ENCODE measurements around the gene SLC35G6.
"Not testable (repeated sequence)": the region's sequence is repeated elsewhere in the genome, so short reads cannot be mapped to it uniquely, and the experiment has no call there.

SLC35G6 gene

DNA sequence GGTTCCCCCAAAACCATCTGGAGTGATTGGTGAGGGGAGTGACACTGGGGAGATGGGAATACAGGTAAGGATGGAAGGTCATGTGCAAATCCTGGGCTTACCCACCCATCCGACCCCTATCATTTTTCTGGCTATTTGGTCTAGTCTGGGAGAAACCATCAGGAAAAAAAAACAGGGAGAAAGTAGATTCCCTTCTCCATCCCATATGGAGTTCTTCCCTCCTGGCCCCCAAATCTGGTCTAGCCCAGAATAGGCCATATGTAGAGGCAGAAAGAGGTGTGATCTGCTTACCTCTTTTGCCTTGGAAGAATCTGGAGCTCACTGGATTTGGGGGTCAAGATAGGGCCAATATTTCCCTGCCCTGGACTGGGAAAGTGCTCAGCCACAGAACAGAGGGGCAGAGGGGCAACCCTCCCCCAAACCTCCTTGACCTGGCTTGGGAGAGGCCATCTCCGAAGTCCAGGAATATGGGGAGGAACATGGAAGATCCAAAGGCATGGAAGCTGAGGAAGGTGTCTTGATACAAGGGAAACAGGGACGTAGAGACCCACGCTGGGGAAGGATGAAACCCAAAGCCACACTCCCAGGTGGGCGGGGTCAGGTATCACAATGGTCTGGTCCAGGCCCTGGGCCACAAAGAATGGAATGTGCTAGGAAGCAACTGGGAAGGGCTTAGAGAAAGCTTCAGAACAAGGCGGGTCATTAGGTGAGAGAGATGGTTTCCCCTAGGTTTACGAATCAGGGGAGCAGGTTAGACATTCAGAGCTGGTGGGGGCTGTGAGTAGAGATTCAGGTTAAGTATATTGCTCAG, 20.2 kb upstream of the SLC35G6 start:
- DNase-seq, result no peak

DNA sequence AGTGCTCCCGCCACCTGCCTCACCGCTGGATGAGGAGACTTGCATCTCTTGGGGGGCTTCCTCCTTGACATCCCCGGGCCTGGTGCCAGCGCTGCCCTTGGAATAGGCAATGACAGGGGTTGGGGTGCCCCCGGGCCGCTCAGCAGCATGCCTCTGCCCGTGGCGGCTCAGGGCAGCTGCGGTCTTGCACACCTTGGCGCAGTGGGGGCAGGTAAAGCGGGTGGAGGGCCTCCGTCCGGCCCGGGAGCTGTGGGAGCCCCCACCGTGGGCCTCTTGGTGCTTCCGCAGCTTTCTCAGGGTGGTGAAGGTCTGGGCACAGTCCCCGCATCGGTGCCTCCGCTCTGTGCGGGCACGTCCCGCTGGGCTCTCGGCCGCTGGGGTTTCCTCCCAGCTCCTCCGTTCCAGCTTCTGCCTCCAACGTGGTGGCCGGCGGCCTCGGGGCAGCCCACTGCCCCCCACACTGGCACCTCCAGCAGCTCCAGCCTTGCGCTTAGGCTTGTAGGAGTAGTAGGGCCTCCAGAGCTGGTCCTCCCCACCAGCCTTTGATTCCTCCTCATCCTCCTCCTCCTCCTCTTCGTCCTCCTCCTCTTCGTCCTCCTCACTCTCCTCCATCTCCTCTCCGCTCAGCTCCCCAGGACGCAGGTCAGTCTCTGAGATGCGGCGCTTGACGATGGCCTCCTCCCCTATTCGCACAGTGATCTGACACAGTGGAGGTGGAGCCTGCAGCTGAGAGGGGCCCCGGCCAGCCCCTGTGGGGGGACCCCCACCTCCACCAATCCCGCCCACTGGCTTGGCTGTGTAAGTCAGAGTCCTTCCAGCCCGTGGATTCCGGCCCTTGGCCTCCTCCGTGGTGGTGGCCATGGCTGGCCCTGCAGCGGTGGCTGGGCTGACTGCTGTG, 18.5 kb upstream of the SLC35G6 start:
- no peak for DNase-seq

DNA sequence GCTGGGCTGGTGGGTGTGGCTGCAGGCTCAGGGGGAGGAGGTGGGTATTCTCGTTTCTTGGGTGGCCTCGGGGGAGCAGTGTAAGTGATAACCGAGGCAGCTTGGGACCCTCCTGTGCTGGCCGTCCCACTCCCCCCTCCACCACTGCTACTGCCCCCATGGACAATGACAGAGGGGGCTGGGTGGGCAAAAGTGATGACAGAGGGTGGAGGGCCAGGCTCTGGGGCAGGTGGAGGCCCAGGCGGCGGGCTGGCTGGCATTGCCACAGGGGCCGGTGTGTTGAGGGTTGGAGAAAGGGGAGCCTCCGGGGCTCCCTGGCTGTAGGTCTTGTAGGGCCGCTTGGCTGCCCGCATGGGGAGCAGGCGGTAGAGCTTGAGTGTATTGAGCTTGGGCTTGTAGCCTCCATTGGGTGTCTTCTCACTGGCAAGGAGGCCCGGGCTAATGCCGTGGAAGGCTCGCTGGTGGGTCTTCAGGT, 17.8 kb upstream of the SLC35G6 start:
- DNase-seq, result no peak

DNA sequence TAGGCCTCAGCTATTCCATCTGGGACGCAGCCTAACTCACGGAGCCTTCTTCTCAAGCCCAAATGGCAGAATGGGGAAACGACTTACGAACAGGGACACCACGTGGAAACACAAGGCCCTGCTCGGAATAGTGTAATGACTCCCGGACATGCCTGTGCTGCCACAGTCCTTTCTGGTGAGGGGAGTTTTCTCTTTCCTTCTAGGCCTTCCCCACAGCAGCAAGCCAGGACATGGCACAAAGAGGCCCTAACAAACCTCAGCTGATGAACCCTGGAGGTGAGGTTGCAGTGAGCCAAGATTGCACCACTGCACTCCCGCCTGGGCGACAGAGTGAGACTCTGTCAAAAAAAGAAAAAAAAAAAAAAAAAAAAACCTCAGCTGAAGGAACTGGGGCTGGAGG, 17.2 kb upstream of the SLC35G6 start:
- no peak for DNase-seq

DNA sequence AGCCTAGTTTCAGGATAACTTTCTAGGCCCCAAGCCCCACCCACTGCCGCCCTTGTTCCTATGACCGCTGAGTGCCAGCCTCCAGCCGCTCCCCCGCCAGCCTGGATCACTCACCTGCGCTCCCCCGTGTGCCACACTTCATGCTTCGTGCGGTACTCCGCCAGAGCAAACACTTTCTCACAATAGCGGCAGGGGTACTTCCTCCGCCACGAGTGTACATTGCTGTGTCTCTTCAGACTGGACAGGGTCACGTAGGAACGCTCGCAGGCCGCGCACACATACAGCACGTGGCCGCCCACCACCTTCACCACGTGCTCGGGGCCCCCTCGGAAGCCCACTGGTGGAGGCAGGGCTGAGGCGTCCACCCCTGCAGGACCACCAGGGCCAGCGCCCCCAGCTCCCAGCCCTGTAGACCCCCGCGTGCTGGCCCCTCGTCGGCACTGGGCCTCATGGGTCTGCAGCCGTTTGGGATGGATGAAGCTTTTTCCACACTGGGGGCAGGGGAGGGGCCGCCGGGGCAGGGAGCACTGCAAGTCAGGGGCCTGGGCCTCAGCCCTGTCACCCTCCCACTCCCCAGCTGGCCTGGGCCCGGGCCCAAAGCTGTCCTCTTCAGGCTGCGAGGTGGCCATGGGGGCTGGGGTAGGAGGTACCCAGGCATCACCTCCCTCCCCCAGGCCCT, 15.5 kb upstream of the SLC35G6 start:
- no peak for DNase-seq

DNA sequence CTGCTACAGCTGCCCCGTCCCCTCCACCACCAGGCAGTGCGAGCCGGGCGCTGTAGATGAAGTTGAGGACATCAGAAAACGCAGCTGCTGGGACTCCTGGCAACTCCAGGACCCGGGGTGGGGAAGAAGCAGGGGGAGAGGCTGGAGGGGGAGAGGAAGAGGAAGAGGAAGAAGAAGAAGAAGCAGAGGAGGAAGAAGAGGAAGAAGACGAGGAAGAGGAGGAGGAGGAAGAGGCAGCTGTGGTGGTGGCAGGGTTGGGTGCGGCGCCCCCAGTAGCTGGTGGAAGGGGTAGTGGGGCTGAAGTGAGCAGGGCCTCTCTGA, 15.0 kb upstream of the SLC35G6 start:
- DNase-seq, result no peak

DNA sequence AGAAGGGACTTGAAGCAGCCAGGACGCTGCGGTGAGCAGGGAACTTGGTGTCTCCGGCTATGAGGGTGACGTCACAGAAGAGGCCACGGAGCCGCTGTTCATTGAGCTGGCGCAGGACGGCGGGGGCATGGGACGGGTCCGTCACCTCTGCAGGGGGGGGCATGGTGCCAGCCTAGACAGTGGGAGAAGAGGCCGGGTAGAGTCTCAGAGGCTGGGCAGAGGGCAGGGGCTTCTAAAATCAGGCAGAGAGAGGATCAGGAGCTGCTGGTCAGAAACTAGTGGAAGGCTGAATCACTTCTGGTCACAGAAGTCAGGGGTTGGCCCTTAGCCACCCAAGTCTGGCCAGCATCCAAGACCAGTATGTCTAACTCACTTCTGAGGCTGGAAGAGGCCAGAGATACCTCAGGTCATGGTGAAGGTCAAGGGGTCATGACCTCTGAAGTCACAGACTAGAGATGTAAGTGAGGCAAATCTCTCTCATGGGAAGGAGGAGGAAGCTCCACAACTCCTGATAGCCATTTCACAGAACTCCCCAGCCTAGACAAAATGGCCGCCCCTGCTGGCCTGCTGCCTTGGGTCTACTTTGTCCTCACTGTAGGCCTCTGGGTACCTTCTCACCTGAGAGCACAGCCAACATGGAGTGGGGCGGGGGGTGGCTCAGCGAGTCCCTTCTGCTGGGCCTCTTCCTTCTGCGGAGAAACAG, 14.5 kb upstream of the SLC35G6 start:
- peak; percentile 68 to 83 (median 76) for DNase-seq

DNA sequence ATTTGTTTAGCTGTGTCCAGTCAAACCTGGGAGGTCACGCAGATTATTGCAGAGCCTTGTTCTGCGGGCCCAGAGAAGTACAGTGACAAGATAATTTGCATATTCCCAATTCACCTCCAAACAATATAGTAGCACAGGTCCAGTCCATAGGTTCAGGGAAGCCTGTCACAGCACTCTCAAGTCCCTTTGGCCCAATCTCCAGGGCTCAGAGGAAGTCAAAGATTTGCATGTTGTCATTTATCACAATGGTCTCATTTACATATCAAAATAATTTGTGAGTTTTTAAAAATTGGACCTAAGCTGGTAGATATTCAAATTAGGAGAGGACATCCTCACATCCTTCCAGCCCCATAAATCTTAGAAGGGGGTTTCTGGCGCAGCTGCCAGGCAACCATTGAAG, 13.7 kb upstream of the SLC35G6 start:
- no peak for DNase-seq

DNA sequence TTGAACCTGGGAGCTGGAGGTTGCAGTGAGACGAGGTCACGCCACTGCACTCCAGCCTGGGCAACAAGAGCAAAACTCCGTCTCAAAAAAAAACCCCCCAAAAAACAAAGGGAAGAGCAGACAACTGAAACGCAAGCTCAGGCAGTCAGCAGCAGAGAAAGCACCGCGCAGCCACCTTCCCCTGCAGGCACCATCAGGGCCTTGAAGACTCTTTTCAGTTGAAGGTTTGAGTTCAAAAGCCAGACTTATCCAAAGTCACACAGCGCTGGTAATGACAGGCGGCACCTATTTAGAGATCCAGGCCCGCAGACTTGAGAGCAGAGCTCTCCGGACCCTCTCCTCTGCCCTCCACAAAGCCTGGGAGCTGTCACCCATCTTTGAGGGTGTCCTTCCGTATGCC, 13.0 kb upstream of the SLC35G6 start:
- DNase-seq, result no peak

DNA sequence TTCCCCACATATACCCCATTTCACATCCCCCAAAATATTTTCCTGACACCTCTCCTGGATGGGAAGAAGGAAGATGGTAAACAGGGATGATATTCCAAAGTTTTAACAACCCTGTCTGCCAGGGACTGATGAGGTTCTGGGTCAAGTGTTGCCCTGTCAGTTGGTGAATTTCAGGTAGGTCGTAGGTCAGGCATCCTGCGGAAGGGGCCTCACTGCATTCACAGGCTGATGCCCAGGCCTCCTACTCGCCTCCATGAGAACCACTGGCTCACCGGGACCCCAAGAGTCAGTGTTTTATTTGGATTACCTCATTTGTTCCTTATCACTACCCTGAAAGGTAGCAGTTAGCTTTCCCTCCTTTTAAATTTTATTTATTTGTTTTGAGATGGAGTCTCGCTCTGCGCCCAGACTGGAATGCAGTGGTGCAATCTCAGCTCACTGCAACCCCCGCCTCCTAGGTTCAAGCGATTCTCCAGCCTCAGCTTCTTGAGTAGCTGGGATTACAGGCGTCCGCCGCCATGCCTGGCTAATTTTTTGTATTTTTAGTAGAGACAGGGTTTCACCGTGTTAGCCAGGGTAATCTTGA, 12.3 kb upstream of the SLC35G6 start:
- peak in 1 of 3 donors; percentile 11 for DNase-seq

DNA sequence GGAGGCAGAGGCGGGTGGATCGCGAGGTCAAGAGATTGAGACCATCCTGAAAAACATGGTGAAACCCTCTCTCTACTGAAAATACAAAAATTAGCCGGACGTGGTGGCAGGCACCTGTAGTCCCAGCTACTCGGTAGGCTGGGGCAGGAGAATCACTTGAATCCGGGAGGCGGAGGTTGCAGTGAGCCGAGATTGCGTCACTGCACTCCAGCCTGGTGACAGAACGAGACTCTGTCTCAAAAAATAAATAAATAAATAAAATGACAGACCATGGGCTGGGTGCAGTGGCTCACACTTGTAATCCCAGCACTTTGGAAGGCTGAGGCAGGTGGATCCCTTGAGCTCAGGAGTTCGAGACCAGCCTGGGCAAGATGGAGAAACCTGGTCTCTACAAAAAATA, 11.4 kb upstream of the SLC35G6 start:
- DNase-seq, result not testable (repeated sequence)

DNA sequence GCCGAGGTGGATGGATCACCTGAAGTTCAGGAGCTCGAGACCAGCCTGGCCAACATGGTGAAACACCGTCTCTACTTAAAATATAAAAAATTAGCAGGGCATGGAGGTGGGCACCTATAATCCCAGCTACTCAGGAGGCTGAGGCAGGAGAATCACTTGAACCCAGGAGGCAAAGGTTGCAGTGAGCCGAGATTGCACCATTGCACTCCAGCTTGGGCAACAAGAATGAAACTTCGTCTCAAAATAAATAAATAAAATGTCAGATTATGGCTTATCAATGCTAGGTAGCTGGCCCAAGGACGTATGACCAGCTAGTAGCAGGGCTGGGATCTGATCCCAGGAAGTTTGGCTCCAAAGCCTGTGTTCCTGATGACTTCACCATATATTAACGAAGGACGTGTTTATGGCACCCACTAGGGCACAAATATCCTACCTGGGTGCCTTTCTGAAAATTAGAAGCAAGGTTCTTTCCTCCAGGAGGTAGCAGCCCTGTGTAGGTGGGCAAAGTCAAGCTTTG, 10.7 kb upstream of the SLC35G6 start:
- DNase-seq, result not testable (repeated sequence)

DNA sequence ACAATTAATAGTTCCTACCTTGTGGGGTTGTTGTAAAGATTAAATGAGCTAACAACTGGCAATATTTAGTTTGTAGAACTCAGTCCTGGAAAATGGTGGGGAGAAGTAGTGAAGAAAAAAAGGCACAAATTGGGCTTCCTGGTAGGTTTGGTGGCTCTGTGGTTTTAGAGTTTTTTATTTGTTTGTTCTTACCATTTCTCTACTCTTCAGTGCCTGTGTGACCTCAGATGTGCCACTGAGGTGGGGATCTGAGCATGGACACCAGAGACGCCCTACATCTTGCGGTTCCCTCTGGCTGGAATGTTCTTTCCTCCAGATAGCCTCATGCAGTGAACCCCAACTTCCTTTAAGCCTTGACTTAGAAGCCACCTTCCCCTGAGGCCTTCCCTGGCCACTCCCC, 9.5 kb upstream of the SLC35G6 start:
- DNase-seq, result no peak

DNA sequence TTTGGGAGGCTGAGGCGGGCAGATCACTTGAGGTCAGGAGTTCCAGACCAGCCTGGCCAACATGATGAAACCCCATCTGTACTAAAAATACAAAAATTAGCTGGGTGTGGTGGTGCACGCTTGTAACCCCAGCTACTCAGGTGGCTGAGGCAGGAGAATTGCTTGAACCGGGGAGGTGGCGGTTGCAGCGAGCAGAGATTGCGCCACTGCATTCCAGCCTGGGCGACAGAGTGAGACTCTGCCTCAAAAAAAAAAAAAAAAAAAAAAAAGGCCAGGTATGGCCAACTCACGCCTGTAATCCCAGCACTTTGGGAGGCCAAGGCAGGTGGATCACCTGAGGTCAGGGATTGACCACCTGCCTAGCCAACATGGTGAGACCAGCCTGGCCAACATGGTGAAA, 6.5 kb upstream of the SLC35G6 start:
- DNase-seq, result not testable (repeated sequence)

DNA sequence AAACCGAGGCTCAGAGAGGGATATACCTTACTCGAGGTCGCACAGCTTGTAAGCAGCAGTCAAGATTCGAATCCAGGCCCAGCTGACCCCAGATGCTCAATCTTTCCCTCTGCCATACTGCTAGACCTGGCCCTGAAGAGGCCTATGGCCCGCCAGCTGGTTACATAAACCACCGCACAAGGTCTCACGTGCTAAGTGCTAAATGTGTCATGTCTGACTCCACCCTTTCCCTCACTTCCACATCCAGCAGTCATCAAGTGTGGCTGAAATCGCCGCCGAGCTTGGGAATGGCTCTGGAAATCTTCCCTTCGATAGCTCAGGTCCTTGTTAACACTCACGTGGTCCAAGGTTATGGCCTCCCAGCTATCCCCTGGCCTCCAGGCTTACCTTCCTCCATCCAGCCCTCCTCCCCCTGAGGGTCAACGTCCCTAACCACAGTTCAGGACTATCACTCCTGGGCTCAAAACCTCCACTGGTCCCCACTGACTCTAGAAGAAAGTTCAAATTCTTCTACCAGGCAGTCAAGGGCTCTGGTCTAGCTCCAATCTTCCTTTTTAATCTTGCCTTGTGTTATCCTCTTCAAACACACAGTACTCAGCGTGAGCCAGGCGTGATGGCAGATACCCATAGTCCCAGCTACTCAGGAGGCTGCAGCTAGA, 5.4 kb upstream of the SLC35G6 start:
- peak; percentile 75 to 79 (median 79) for DNase-seq

DNA sequence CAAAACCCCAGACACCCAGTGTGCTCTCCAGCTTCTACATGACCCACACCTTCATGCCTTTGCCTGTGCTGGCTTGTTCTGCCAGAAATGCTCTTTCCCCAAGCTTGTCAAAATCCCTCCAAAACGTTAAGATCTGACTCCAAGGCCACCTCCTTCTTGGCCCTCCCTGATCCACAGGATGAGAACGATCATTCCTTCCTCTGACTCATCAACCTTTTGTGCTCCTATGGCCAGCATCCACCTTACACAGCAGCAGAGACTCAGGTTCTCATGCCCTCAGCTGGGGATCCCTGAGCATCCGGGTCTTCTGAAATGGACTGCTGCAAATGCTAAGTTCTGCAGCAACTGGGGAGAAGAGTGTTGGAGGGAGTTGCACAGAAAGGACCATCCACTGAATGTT, 4.8 kb upstream of the SLC35G6 start:
- no peak for DNase-seq

DNA sequence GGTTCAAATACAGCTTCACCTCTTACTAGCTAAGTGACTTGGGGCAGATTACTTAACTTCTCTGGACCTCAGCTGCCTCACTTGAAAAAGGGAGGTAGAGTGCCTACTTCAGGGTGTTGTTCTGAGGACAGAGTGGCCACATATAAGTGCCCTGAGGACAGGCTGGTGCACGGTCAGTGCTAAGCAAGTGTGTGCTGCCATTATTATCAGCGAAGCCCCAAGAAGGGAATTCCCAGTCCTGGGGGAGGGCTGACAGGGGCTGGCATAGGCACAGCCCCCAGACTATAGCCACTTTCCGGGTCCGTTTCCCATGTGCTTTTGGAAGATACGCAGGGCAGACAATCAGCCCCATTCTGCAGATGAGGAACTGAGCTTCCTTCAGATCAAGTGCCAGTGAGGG, 4.3 kb upstream of the SLC35G6 start:
- no peak for DNase-seq

DNA sequence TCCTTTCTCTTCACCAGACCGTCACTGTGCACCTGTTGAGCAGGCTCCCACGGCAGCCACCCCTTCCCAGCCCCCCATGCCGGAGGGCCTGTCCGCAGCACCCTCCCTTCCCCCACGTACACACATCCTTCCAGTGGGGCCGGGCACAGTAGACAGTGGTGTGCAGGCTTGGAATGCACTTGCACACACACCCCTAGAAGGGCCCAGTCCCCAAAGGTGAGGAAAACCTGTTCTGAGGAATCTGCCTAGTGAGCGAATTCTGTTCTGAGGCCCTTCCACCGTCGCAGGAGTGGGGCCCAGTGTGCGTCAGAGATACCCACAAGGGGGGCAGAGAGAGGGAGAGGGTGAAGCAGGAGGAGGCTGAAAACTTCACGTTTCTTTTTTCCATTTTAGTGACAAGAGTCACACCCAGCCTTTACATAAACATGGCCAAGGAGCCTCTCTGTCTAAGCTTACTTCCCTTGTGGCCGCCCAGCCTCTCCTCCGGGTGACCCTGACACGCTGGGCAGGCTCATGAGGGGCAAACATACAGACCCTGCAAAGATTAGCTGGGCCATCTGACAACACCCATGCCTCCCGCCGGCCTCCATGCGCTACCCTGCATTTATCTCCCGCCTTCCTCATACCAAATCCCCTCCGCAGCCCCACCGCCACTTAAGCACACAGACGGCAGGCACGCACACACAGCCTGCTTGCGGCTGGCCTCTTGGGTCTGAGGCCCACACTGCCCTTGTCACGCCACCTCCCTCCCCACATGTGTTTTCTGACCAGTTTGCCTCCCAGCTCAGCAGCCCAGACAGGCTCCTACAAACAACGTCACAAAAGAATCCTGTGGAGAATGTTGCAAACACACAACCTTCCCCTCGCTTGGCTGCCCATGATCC, 3.6 kb upstream of the SLC35G6 start:
- DNase-seq, result peak; percentile 45 to 64 (median 53)

DNA sequence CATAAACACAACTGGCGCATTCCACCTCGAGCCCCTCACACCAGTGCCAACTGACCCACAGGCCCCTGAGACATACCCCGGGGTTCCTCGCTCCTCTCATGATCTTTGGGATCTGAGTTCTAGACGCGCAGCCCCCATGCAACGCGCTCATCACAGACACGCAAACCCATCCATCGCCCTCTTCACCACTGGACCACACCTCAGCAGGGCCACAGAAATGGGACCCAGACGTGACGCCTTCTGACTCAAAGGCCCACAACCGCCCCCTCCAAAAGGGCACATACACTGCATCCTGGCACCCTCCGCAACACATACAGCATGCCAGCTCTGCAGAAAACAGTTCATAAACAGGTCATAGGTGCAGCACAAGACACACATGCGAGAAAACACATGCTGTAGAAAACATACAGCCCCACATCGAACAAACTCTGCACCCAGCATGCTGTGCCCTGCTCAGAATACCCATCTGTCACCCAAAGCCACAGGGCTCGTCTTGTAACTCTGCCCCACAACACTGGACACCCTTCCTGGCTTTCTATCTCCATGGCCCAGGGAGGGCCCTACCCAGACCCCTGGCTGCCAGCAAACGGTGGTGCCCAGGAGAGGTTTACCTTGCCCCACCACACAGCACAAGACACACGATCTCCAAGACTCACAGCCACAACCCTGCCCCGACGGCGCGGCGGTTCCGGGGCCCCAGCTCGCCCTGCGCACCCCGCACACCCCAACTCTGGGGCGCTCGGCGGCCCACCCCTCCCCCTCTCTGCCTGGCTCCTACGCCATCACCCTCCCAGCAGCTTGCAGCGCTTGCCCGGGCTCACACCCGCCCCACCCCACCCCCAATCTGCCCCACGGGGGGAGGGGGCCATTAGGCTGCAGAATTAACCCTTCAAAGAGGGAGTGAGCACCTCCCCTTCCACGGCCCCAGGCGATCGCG, 2.7 kb upstream of the SLC35G6 start:
- peak; percentile 19 to 49 (median 35) for DNase-seq

All from suppressor macrophage treated with lipopolysaccharide for 1 hour (primary cell).